Activated naive CD4-positive, alpha-beta T cell treated with Interleukin-2 at 50 U/mL for 16 hours (primary cell): ENCODE data around the gene SLC22A31.
A peak's percentile ranks its signal among the peaks of the same experiment; 100 is the strongest.
"Not testable (repeated sequence)": the region's sequence is repeated elsewhere in the genome, so short reads cannot be mapped to it uniquely, and the experiment has no call there.

Experiments used
- DNase-seq: peaks from one replicate; pipeline ENCODE4 v3.0.0-alpha.2; 2020

SLC22A31 gene

DNA sequence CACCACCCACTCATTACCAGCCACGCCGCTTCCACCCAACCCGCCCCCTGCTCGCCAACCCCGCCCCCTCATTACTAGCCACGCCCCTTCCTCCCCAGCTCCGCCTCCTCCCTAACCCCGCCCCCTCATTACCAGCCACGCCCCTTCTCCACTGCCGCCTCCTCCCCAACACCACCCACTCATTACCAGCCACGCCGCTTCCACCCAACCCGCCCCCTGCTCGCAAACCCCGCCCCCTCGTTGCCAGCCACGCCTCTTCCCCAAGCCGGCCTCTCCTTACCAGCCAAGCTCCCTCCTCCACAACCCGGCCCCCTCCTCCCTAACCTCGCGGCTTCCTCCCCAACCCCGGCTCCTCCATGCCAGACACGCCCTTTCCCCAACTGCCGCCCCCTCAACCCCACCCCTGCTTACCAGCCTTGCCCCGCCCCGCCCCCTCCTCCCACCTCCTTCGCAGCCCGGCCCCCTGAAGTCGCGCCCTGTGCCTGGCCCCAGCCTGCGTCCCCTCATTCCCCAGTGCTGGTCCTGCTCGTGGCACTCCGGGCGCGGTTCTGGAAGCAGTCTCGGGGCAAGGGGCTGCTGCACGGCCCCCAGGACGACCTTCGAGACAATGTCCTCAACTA lies 7.3 kb downstream of the SLC22A31 start:
- DNase-seq: peak; percentile 36

DNA sequence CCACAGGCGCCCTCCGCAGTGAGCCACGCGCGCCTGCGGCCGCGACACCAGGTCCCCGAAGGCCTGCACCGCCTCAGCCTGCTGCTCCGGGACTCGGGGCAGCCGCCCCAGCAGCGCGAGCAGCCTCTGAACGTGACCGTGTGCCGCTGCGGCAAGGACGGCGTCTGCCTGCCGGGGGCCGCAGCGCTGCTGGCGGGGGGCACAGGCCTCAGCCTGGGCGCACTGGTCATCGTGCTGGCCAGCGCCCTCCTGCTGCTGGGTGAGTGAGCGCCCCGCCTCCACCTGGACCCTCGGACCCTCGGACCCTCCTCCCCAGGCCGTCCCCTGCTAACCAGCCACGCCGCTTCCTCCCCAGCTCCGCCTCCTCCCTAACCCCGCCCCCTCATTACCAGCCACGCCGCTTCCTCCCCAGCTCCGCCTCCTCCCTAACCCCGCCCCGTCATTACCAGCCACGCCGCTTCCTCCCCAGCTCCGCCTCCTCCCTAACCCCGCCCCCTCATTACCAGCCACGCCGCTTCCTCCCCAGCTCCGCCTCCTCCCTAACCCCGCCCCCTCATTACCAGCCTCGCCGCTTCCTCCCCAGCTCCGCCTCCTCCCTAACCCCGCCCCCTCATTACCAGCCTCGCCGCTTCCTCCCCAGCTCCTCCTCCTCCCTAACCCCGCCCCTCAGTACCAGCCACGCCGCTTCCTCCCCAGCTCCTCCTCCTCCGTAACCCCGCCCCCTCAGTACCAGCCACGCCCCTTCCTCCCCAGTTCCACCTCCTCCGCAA lies 8.0 kb downstream of the SLC22A31 start:
- DNase-seq: peak; percentile 49

DNA sequence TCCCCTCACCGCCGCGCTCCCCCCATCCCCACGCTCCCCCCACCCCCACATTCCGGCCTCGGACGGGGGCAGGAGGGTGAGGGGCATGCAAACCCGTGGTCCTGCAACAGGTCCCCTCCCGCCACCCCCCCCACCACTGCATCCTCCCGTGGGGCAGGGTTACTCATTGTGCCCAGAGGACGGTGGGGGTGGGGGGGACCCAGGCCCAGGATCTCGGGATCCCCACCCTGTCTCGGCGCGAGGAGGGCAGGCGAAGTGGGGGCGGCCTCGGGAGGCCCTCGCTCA lies 8.5 kb downstream of the SLC22A31 start:
- no peak for DNase-seq

DNA sequence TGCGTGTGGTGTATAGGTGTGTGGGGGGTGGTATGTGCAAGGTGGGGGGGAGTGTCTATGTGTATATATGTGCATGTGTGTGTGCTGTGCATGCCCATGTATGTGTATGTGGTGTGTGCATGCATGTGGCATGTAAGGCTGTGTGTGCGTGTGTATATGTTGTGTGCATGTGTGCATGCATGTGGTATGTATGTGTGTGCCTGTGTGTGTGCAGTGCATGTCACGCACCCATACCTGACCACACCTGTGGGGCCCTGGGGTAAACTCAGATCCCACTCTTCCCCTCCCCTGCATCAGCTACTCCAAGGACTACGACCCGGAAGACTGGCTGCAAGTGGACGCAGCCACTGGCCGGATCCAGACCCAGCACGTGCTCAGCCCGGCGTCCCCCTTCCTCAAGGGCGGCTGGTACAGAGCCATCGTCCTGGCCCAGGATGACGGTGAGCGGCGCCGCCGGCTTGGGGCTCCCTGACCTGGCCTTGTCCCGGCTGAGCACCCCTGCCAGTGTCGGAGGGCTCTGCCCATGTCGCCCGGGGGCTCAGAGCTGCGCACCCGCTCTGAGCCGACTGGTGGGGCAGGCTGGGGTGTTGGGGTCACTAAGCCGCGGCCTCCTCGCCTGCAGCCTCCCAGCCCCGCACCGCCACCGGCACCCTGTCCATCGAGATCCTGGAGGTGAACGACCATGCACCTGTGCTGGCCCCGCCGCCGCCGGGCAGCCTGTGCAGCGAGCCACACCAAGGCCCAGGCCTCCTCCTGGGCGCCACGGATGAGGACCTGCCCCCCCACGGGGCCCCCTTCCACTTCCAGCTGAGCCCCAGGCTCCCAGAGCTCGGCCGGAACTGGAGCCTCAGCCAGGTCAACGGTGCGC lies 9.1 kb downstream of the SLC22A31 start:
- no peak for DNase-seq

DNA sequence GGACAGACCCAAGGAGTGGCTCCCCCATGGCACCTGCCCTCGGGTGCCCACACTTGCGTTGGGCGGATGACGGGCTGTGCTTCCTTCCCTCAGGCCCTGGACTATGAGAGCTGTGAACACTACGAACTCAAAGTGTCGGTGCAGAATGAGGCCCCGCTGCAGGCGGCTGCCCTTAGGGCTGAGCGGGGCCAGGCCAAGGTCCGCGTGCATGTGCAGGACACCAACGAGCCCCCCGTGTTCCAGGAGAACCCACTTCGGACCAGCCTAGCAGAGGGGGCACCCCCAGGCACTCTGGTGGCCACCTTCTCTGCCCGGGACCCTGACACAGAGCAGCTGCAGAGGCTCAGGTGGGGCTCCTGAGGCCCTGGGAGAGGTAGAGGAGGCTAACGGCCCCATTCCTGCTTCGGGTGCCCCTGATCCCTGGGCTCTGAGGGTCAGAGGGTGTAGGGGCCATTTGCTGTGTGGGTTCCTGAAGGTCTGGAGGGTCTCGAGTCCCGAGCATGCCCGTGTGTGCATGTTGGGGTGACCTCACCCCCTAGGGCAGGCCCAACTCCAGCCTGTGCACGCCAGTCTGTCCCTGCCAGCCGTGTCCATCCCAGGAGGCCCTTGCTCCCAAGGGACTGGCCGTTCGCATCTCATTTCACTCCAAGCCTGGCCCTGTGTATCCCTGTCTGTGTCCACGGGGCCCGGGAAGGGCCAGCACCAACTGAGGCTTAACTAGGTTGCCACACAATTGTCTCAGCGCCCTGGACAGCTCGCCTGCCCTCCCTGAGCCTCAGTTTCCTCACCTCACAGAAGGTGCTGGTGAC lies 10.0 kb downstream of the SLC22A31 start:
- DNase-seq: no peak

DNA sequence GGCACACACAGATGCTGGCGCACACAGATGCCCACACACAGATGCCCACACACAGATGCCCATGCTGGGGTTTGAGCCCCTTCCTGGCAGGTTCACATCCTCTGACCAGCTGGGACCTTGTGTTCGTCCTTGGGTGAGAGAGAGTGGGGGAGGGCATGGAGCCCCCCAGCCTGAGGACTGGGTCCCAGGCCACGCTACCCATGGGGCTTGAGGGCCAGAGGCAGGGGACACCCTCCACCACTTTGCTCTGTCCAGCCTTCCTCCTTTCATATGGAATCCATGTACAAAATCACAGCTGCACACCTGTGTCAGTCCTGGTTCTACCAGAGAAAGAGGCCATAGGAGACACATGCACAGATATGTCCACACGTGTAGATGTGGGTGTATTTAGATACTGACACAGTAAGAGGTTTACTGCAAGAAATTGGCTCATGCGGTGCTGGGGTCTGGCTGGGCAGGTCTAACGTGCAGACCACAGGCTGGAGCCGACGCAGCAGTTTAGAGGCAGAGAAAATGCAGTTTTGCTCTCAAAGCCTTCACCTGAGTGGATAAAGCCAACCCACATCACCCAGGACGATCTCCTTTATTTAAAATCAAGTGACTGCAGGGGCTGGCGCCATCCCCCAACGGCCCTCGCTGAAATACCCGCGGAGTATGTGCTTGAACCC lies 10.8 kb downstream of the SLC22A31 start:
- no peak for DNase-seq

DNA sequence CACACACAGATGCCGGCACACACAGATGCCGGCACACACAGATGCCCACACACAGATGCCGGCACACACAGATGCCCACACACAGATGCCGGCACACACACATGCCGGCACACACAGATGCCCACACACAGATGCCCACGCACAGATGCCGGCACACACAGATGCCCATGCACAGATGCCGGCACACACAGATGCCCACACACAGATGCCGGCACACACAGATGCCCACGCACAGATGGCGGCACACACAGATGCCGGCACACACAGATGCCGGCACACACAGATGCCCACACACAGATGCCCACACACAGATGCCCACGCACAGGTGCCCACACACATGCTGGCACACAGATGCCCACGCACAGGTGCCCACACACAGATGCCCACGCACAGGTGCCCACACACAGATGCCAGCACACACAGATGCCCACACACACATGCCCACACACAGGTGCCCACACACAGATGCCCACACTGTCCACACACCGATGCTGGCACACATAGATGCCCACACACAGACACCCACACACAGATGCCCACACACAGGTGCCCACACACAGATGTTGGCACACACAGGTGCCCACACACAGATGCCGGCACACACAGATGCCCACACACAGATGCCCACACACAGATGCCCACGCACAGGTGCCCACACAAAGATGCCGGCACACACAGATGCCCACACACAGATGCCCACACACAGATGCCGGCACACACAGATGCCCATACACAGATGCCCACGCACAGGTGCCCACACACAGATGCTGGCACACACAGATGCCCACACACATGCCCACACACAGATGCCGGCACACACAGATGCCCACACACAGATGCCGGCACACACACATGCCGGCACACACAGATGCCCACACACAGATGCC lies 11.6 kb downstream of the SLC22A31 start:
- DNase-seq: not testable (repeated sequence)

DNA sequence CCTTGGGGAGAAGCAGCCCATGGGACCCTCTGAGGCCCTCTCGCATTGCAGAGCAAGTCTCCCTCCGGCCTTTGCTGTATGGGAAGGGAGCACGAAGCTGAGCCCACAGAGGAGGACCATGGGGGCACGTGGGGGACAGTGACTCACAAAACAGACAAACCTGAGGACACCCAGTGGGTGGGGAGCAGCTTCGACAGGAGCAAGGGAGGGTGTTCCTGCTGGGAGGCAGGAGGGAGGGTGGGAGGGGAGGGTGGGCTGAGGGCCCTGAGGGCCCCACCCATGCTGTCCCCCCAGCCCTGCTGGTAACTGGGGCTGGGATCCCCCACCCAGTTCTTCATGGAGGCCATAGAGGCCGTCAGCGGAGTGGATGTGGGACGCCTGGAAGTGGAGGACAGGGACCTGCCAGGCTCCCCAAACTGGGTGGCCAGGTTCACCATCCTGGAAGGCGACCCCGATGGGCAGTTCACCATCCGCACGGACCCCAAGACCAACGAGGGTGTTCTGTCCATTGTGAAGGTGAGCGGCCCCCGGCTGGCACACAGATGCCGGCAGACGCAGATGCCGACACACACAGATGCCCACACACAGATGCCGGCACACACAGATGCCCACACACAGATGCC lies 12.5 kb downstream of the SLC22A31 start:
- DNase-seq: no peak

DNA sequence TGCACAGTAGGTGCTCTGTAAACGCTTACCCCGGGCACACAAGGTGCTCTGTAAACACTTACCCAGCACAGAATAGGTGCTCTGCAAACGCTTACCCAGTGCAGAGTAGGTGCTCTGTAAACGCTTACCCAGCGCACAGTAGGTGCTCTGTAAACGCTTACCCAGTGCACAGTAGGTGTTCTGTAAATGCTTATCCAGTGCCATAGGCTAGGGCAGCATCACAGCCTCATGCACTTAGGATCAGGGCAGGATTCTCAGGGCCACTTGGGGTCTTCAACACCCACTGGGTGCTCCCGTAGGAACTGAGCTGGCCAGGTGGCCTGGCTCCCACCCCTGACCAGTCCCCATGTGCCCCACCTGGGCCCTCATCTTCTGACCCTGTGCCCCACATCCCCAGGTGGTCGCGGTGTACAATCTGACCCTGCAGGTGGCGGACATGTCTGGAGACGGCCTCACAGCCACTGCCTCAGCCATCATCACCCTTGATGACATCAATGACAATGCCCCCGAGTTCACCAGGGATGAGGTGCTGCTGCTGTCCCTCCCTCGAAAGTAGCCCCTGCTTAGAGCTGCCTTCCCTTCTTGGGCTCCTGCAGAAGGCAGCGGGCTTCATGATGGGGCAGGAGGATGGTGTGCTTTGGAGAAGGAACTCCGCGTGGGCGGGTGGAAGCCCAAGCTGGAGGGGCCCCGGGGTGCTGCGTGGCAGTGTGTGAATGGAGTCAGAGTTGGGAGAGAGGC lies 13.1 kb downstream of the SLC22A31 start:
- peak; percentile 45 for DNase-seq

DNA sequence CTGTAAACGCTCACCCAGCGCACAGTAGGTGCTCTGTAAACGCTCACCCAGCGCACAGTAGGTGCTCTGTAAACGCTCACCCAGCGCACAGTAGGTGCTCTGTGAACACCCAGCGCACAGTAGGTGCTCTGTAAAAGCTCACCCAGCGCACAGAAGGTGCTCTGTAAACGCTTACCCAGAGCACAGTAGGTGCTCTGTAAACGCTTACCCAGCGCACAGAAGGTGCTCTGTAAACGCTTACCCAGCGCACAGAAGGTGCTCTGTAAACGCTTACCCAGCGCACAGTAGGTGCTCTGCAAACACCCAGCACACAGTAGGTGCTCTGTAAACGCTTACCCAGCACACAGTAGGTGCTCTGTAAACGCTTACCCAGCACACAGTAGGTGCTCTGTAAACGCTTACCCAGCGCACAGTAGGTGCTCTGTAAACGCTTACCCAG lies 13.7 kb downstream of the SLC22A31 start:
- not testable (repeated sequence) for DNase-seq

DNA sequence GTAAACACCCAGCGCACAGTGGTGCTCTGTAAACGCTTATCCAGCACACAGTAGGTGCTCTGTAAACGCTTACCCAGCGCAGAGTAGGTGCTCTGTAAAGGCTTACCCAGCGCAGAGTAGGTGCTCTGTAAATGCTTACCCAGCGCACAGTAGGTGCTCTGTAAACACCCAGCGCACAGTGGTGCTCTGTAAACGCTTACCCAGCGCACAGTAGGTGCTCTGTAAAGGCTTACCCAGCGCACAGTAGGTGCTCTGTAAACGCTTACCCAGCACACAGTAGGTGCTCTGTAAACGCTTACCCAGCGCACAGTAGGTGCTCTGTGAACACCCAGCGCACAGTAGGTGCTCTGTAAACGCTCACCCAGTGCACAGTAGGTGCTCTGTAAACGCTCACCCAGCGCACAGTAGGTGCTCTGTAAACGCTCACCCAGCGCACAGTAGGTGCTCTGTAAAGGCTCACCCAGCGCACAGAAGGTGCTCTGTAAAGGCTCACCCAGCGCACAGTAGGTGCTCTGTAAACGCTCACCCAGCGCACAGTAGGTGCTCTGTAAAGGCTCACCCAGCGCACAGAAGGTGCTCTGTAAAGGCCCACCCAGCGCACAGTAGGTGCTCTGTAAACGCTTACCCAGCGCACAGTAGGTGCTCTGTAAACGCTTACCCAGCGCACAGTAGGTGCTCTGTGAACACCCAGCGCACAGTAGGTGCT lies 14.3 kb downstream of the SLC22A31 start:
- not testable (repeated sequence) for DNase-seq

DNA sequence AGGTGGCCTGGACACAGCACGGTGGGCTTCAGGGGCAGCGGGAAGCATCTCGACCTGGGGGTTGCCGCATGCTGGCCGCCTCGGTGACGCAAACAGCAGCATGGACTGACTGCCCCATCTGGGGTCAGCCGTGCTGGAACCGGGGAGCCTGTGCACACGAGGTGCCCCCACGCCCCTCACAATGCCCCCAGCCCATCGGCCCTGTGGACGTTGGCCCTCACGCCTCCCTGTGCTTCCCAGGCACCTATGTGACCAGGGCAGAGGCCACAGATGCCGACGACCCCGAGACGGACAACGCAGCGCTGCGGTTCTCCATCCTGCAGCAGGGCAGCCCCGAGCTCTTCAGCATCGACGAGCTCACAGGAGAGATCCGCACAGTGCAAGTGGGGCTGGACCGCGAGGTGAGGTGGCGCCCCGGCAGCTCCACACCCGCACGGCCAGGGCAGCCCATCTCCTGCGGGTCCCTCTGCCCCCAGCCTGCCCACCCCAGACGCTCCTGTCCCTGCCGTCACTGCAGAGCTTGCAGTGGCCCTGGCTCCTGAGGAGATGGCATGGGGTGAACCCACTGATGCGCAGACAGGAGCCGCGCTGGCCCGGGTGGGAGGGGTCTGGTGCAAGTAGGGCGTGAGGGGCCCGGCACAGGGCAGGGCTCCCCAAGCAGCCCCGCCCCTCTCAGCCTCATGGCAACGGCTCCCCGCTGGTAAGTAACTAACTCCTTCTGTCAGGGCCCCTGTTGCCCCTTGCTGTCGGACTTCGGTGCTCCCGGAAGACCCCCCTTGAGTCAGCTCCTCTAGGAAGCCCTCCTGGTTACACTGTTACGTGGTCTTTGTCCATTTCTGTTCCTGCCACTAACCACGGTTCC lies 15.2 kb downstream of the SLC22A31 start:
- DNase-seq: no peak

DNA sequence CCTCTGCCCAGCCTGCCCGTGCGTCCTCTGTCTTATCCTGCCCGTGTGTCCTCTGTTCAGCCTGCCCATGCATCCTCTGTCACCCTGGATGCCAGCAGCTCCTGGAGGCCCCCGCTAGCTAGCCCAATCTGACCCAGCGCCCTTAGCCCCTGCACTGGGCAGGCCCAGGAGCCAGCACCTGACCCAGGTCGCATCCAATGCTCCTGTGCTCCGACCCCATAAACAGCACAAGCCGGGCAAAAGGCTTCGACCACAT lies 15.7 kb downstream of the SLC22A31 start:
- DNase-seq: no peak

DNA sequence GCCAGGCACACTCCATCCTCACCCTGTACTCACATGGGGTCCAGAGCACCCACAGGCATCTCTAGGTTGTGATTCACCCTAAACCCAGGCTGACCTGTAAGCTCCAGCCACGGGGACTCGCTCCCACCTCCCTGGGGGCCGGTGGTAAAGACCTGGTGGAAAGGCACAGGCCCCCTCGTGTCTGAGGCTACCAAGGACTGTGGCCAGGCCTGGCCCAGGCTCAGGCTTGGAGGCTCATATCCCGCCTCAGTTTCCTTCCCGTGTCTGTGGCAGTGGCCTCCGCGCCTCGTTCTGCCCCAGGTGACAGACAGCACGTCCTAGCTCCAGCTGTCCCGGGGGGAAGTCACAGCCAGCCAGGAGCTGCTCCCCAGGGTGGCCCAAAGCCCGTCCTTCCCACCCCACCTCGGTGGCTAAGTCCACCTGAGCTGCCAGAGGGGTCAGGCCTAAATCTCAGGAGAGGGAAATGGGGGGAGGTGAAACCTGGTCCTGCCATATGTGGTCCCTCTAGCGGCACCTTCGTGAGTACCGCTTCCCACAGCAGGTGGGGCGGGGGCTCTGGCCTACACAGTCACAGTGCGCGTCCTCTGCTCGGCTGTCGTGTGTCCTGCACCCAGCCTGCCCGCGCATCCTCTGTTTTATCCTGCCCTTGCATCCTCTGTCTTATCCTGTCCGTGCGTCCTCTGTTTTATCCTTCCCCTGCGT lies 16.2 kb downstream of the SLC22A31 start:
- DNase-seq: no peak

DNA sequence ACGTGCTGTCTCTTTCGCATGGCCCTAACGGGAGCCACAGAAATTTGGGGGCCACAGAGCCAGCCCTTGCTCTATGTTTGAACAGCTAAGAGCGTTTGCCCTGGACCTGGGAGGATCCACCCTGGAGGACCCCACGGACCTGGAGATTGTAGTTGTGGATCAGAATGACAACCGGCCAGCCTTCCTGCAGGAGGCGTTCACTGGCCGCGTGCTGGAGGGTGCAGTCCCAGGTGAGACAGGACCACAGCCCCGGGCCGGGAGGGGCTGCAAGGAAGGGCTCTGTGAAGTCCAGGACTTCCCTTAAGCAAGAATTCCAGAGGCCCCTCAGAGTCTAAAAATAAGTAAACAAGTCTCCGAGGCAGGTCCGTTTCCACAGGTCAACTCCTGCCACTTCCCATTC lies 16.9 kb downstream of the SLC22A31 start:
- DNase-seq: no peak

DNA sequence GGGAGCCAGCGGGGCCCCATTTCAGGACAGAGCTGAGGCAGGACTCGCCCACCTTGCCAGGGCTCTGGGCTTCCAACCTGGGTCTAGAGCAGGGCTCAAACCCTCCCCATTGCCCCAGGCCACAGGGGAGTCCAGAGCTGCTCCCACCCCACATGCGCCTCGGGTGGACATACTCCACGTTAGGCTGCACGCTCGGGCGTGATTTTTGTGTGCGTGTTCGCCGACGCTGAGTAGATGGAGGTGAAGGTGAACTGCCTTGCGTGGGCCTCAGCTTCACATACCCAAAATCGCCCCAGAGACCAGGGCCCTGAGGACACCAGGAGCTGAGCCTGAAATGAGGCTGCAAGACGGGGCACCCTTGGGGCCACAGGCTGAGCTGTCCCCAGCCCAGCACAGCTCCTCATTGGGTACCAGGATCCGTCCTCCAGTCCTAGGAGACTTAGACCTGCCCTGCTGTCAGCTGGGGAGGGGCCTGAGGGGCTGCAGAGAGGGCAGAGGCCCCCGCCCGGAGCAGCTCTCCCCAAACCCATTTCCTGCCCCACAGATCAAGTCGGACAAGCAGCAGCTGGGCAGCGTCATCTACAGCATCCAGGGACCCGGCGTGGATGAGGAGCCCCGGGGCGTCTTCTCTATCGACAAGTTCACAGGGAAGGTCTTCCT lies 20.6 kb downstream of the SLC22A31 start:
- no peak for DNase-seq

DNA sequence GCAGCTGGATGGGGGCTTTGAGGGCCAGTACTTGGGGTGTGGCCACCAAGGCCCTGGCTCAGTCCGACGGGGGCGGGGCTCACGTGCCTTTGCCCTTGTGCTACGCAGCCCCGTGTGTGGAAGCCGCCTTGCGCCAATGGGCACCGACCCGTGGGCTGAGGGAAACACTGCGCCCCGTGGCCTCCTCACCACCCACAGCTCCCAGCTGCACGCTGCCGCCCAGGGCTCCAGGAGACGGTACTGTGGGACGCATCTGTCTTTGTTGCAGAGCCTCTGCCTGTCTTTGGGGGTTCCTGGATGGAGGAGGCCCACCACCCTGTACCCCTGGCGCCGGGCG lies 21.2 kb downstream of the SLC22A31 start:
- no peak for DNase-seq
